HEK293 (cell line): Measurements from ENCODE around the gene KIF2B.
"Not testable (repeated sequence)": the region's sequence is repeated elsewhere in the genome, so short reads cannot be mapped to it uniquely, and the experiment has no call there.

ENCODE experiments used
- CTCF ChIA-PET: fragments of 350-600 bp; formaldehyde crosslinking; extraction: SDS; loops from one replicate; lab custom pipeline; 2021; ENCODE audit warnings: antibody characterized with exemption; lab: Yijun Ruan, JAX
- POLR2A ChIA-PET: fragments of 300-600 bp; formaldehyde crosslinking; extraction: SDS; loops from one replicate; lab custom pipeline; 2020; ENCODE audit warnings: antibody characterized with exemption, inconsistent platforms; lab: Yijun Ruan, JAX
- H3K27ac ChIP-seq: fragments of 200-500 bp; sonication (Bioruptor generic); 2 replicates; pipeline ENCODE4 v1.5.1; 2014; ENCODE audit warnings: low read depth, low read length, control low read depth, inconsistent platforms; ENCODE audit errors: extremely low read depth
- H3K36me3 ChIP-seq, 2 experiments: fragments of 200-500 bp in 1 of 2; sonication (Bioruptor generic) in 1 of 2; 1 replicate in 1 of 2; 2 replicates in 1 of 2; pipeline ENCODE4 v1.5.1; 2014 to 2017; ENCODE audit warnings: inconsistent platforms in 2 of 2, low read length in 2 of 2; ENCODE audit not compliant: control insufficient read depth in 2 of 2, insufficient read depth in 1 of 2
- H3K4me1 ChIP-seq: fragments of 200-500 bp; sonication (Bioruptor generic); 2 replicates; pipeline ENCODE4 v1.5.1; 2014; ENCODE audit warnings: mild to moderate bottlenecking, low read length, inconsistent platforms; ENCODE audit not compliant: control insufficient read depth, insufficient read depth
- H3K4me3 ChIP-seq: 2 replicates; pipeline ENCODE4 v1.5.1; 2011; ENCODE audit warnings: low read depth, mild to moderate bottlenecking, control low read depth, low read length, moderate library complexity
- H3K9me3 ChIP-seq: fragments of 200-500 bp; sonication (Bioruptor generic); 2 replicates; pipeline ENCODE4 v1.5.1; 2014; ENCODE audit warnings: low read depth, low read length, inconsistent platforms; ENCODE audit not compliant: control insufficient read depth, insufficient read depth
- HOXC10 ChIP-seq: sonication (generic); formaldehyde crosslinking; IDR thresholded peaks from 2 replicates; pipeline ENCODE4 v1.8.1; 2023; ENCODE audit warnings: mild to moderate bottlenecking, missing genetic modification reagents
- KLF1 ChIP-seq: fragments of 450-650 bp; formaldehyde crosslinking; IDR thresholded peaks from 2 replicates; pipeline ENCODE4 v1.5.1; 2016; ENCODE audit warnings: missing biosample characterization, missing genetic modification characterization
- OSR2 ChIP-seq: fragments of 450-650 bp; formaldehyde crosslinking; IDR thresholded peaks from 2 replicates; pipeline ENCODE4 v1.5.1; 2016; ENCODE audit warnings: missing biosample characterization, missing genetic modification characterization
- SCRT1 ChIP-seq: fragments of 450-650 bp; formaldehyde crosslinking; IDR thresholded peaks from 2 replicates; pipeline ENCODE4 v1.5.1; 2016; ENCODE audit warnings: missing biosample characterization, missing genetic modification characterization, borderline replicate concordance
- ZBTB48 ChIP-seq: fragments of 450-650 bp; formaldehyde crosslinking; IDR thresholded peaks from 2 replicates; pipeline ENCODE4 v1.5.1; 2016; ENCODE audit warnings: missing biosample characterization, missing genetic modification characterization
- ZBTB49 ChIP-seq: fragments of 450-650 bp; formaldehyde crosslinking; IDR thresholded peaks from 2 replicates; pipeline ENCODE4 v1.5.1; 2016; ENCODE audit warnings: missing biosample characterization, missing genetic modification characterization, low read depth
- ZFHX2 ChIP-seq: fragments of 450-650 bp; formaldehyde crosslinking; conservative IDR thresholded peaks from 2 replicates; pipeline ENCODE4 v1.5.1; 2016; ENCODE audit warnings: missing biosample characterization, missing genetic modification characterization
- ZFP3 ChIP-seq: fragments of 450-650 bp; formaldehyde crosslinking; IDR thresholded peaks from 2 replicates; pipeline ENCODE4 v1.5.1; 2016; ENCODE audit warnings: low read depth, missing biosample characterization, missing genetic modification characterization
- ZFP69B ChIP-seq: fragments of 450-650 bp; formaldehyde crosslinking; IDR thresholded peaks from 2 replicates; pipeline ENCODE4 v1.5.1; 2016; ENCODE audit warnings: missing biosample characterization, missing genetic modification characterization
- ZIC2 ChIP-seq: fragments of 450-650 bp; formaldehyde crosslinking; IDR thresholded peaks from 2 replicates; pipeline ENCODE4 v1.5.1; 2016; ENCODE audit warnings: missing biosample characterization, missing genetic modification characterization
- ZNF10 ChIP-seq: fragments of 450-650 bp; formaldehyde crosslinking; IDR thresholded peaks from 2 replicates; pipeline ENCODE4 v1.5.1; 2017; ENCODE audit warnings: missing biosample characterization, missing genetic modification characterization
- ZNF121 ChIP-seq: fragments of 450-650 bp; formaldehyde crosslinking; IDR thresholded peaks from 2 replicates; pipeline ENCODE4 v1.5.1; 2016; ENCODE audit warnings: missing biosample characterization, missing genetic modification characterization
- ZNF148 ChIP-seq: fragments of 450-650 bp; formaldehyde crosslinking; IDR thresholded peaks from 2 replicates; pipeline ENCODE4 v1.5.0; 2017; ENCODE audit warnings: missing biosample characterization, missing genetic modification characterization, borderline replicate concordance
- ZNF221 ChIP-seq: fragments of 450-650 bp; formaldehyde crosslinking; IDR thresholded peaks from 2 replicates; pipeline ENCODE4 v1.5.1; 2017; ENCODE audit warnings: missing biosample characterization, missing genetic modification characterization, borderline replicate concordance
- ZNF24 ChIP-seq: fragments of 450-650 bp; formaldehyde crosslinking; IDR thresholded peaks from 2 replicates; pipeline ENCODE4 v1.5.1; 2016; ENCODE audit warnings: missing biosample characterization, missing genetic modification characterization
- ZNF311 ChIP-seq: fragments of 450-650 bp; formaldehyde crosslinking; IDR thresholded peaks from 2 replicates; pipeline ENCODE4 v1.5.1; 2017; ENCODE audit warnings: missing biosample characterization, missing genetic modification characterization, borderline replicate concordance
- ZNF324 ChIP-seq: fragments of 450-650 bp; formaldehyde crosslinking; IDR thresholded peaks from 2 replicates; pipeline ENCODE4 v1.5.1; 2016; ENCODE audit warnings: missing biosample characterization, missing genetic modification characterization
- ZNF335 ChIP-seq: fragments of 450-650 bp; formaldehyde crosslinking; conservative IDR thresholded peaks from 2 replicates; pipeline ENCODE4 v1.5.1; 2016; ENCODE audit warnings: missing biosample characterization, missing genetic modification characterization
- ZNF558 ChIP-seq: fragments of 450-650 bp; formaldehyde crosslinking; IDR thresholded peaks from 2 replicates; pipeline ENCODE4 v1.5.1; 2016; ENCODE audit warnings: missing biosample characterization, missing genetic modification characterization
- ZNF560 ChIP-seq: fragments of 450-650 bp; formaldehyde crosslinking; IDR thresholded peaks from 2 replicates; pipeline ENCODE4 v1.5.1; 2017; ENCODE audit warnings: missing biosample characterization, missing genetic modification characterization, borderline replicate concordance
- ZNF600 ChIP-seq: fragments of 450-650 bp; formaldehyde crosslinking; IDR thresholded peaks from 2 replicates; pipeline ENCODE4 v1.5.1; 2016; ENCODE audit warnings: missing biosample characterization, missing genetic modification characterization
- ZNF629 ChIP-seq: fragments of 450-650 bp; formaldehyde crosslinking; IDR thresholded peaks from 2 replicates; pipeline ENCODE4 v1.5.1; 2017; ENCODE audit warnings: missing biosample characterization, missing genetic modification characterization
- ZNF76 ChIP-seq: fragments of 450-650 bp; formaldehyde crosslinking; IDR thresholded peaks from 2 replicates; pipeline ENCODE4; 2016; ENCODE audit warnings: low read depth, missing biosample characterization, missing genetic modification characterization, borderline replicate concordance
- ZNF777 ChIP-seq: fragments of 450-650 bp; formaldehyde crosslinking; IDR thresholded peaks from 2 replicates; pipeline ENCODE4 v1.5.1; 2017; ENCODE audit warnings: missing biosample characterization, missing genetic modification characterization, borderline replicate concordance
- ZXDB ChIP-seq: fragments of 450-650 bp; formaldehyde crosslinking; IDR thresholded peaks from 2 replicates; pipeline ENCODE4 v1.5.1; 2016; ENCODE audit warnings: missing biosample characterization, missing genetic modification characterization
- TF ChIP-seq, protein P1 (sequence below): fragments of 450-650 bp; formaldehyde crosslinking; IDR thresholded peaks from 2 replicates; pipeline ENCODE4 v1.5.1; 2017; ENCODE audit warnings: missing biosample characterization, missing genetic modification characterization
- TF ChIP-seq, protein P2 (sequence below): fragments of 450-650 bp; formaldehyde crosslinking; IDR thresholded peaks from 2 replicates; pipeline ENCODE4 v1.5.1; 2016; ENCODE audit warnings: missing biosample characterization, missing genetic modification characterization

The KIF2B gene

GRCh38 chr17:53819956-53820355, 2.8 kb upstream of the KIF2B start:
- H3K4me3 ChIP-seq, result no peak overlapping the region
- H3K4me1 ChIP-seq, result no peaks in the 10 kb centered on the region
- H3K36me3 ChIP-seq, result no peaks in the 10 kb centered on the region
- no peak overlapping the region for H3K27ac ChIP-seq
- ChIA-PET POLR2A (no interaction called here), CTCF (no interaction called here)
- no peaks in the 10 kb centered on the region for H3K9me3 ChIP-seq
- TF ChIP-seq ZNF221 (tag by site-specific recombination) (no peak), ZNF560 (no peak), ZNF629 (no peak), ZNF10 (tag by site-specific recombination) (no peak), ZFP3 (tag by site-specific recombination) (no peak), ZXDB (tag by site-specific recombination) (no peak), ZIC2 (tag by site-specific recombination) (no peak), ZNF148 (no peak), ZNF311 (tag by site-specific recombination) (no peak), ZNF558 (tag by site-specific recombination) (no peak), ZNF600 (tag by site-specific recombination) (no peak)

GRCh38 chr17:53823341-53824050, 769 bp downstream of the KIF2B start:
- H3K4me1 ChIP-seq, result no peaks in the 10 kb centered on the region
- no peaks in the 10 kb centered on the region for H3K9me3 ChIP-seq
- TF ChIP-seq ZNF76 (tag by site-specific recombination) (no peak), SCRT1 (tag by site-specific recombination) (no peak), ZBTB49 (tag by site-specific recombination) (no peak), ZFHX2 (tag by site-specific recombination) (no peak), ZFP69B (tag by site-specific recombination) (no peak), HOXC10 (no peak), KLF1 (tag by site-specific recombination) (no peak), ZNF777 (no peak), ZNF324 (tag by site-specific recombination) (no peak), ZNF335 (no peak), OSR2 (tag by site-specific recombination) (no peak), ZBTB48 (tag by site-specific recombination) (no peak), ZNF121 (tag by site-specific recombination) (no peak), ZNF24 (tag by site-specific recombination) (no peak)
- TF ChIP-seq, protein P1, sequence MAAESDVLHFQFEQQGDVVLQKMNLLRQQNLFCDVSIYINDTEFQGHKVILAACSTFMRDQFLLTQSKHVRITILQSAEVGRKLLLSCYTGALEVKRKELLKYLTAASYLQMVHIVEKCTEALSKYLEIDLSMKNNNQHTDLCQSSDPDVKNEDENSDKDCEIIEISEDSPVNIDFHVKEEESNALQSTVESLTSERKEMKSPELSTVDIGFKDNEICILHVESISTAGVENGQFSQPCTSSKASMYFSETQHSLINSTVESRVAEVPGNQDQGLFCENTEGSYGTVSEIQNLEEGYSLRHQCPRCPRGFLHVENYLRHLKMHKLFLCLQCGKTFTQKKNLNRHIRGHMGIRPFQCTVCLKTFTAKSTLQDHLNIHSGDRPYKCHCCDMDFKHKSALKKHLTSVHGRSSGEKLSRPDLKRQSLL, result no peak
- TF ChIP-seq, protein P2, sequence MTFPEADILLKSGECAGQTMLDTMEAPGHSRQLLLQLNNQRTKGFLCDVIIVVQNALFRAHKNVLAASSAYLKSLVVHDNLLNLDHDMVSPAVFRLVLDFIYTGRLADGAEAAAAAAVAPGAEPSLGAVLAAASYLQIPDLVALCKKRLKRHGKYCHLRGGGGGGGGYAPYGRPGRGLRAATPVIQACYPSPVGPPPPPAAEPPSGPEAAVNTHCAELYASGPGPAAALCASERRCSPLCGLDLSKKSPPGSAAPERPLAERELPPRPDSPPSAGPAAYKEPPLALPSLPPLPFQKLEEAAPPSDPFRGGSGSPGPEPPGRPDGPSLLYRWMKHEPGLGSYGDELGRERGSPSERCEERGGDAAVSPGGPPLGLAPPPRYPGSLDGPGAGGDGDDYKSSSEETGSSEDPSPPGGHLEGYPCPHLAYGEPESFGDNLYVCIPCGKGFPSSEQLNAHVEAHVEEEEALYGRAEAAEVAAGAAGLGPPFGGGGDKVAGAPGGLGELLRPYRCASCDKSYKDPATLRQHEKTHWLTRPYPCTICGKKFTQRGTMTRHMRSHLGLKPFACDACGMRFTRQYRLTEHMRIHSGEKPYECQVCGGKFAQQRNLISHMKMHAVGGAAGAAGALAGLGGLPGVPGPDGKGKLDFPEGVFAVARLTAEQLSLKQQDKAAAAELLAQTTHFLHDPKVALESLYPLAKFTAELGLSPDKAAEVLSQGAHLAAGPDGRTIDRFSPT (tag by site-specific recombination), result no peak
- TF ChIP-seq, all 188 proteins: peak for 0
- Histone ChIP-seq H3K36me3 (no peaks in the 10 kb centered on the region), H3K4me3 (no peak overlapping the region), H3K27ac (no peak overlapping the region)
- POLR2A ChIA-PET, result no interaction called here
- CTCF ChIA-PET, result no interaction called here

DNA sequence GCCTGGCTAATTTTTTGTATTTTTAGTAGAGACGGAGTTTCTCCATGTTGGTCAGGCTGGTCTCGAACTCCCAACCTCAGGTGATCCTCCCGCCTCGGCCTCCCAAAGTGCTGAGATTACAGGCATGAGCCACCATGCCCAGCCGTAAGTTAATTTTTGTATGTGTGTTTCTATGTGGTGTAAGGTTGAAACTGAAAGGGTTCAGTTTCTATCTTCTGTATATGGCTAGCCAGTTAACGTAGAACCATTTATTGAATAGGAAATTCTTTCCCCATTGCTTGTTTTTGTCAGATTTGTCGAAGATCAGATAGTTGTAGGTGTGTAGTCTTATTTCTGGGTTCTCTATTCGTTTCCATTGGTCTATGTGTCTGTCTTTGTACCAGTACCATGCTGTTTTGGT, 12.0 kb downstream of the KIF2B start:
- H3K4me3 ChIP-seq, H3K9me3 ChIP-seq, H3K36me3 ChIP-seq, H3K27ac ChIP-seq, POLR2A ChIA-PET, H3K4me1 ChIP-seq, CTCF ChIA-PET: not testable (repeated sequence)
